ENCODE results near the gene DHRS9.

DNA sequence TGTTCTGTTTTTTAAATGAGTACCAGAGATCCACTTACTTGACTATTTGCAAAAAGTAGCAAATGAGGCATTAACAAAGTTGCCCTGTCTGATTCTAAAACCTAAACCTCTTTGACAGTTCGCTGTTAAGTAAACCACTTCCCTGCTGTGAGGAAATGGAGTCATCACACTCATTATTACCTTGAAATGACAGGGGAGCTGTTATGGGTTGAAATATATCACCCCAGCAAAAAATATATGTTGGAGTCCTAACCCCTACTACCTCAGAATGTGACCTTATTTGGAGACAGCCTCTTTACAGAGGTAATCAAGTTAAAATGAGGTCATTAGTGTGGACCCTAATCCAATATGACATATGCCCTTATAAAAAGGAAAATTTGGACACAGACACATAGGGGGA lies 36.1 kb downstream of the DHRS9 start:
- TF ChIP-seq CHD1 (IDR thresholded peaks at IDR 0.05; ENCODE audit: low read depth, low read length) (no peak), NFE2L2 (IDR thresholded peaks at IDR 0.05; ENCODE audit: low read depth, low read length) (no peak), POLR2A (IDR thresholded peaks at IDR 0.05; ENCODE audit: low read depth, low read length) (no peak), RAD21 (IDR thresholded peaks at IDR 0.05; ENCODE audit: low read length) (no peak), RFX5 (IDR thresholded peaks at IDR 0.05; ENCODE audit: low read depth, low read length) (no peak), RCOR1 (IDR thresholded peaks at IDR 0.05; ENCODE audit: insufficient replicate concordance, low read length) (no peak), MAFK (IDR thresholded peaks at IDR 0.05; ENCODE audit: low read depth, low read length) (no peak)
- TF ChIP-seq, protein P1, sequence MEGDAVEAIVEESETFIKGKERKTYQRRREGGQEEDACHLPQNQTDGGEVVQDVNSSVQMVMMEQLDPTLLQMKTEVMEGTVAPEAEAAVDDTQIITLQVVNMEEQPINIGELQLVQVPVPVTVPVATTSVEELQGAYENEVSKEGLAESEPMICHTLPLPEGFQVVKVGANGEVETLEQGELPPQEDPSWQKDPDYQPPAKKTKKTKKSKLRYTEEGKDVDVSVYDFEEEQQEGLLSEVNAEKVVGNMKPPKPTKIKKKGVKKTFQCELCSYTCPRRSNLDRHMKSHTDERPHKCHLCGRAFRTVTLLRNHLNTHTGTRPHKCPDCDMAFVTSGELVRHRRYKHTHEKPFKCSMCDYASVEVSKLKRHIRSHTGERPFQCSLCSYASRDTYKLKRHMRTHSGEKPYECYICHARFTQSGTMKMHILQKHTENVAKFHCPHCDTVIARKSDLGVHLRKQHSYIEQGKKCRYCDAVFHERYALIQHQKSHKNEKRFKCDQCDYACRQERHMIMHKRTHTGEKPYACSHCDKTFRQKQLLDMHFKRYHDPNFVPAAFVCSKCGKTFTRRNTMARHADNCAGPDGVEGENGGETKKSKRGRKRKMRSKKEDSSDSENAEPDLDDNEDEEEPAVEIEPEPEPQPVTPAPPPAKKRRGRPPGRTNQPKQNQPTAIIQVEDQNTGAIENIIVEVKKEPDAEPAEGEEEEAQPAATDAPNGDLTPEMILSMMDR (conservative IDR thresholded peaks at IDR 0.05; ENCODE audit: low read depth, low read length), result no peak
